Activated CD4-positive, CD25-positive, alpha-beta regulatory T cell (primary cell): ENCODE measurements around the gene DTD1.
A peak's percentile ranks its signal among the peaks of the same experiment; 100 is the strongest.

Experiments
- DNase-seq, 4 experiments: peaks; one replicate each; lab custom pipeline; 2025; lab: John Stamatoyannopoulos, UW

Gene DTD1

DNA sequence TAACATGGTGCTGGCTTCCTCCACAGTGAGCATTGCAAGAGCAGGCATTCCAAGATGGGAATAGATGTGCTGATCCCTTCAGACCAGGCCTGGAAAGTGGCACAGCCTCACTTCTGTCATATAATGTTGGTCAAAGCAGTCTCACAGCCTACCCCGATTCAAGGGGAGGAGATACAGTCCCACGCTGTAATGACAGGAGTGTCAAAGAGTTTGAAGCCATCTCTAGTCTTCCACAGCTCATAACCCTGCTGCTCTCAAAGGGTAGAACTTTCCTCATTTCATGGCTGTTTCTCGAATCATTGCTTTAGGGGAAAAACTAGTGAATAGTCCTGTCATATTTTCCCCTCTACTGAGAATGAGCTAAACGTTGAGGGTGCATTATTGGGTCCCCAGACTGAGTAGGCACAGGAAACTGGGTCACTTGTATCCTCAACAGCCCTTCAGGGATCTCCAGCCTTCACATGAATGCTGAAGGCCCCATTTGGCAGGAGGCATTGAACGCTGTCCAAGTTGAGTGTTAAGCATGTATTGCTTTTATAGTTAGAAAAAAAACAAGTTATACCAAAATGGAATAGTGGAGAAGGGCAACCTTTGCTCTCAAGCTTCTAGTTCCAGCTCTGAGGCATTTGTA is 27.3 kb downstream of the DTD1 start:
- DNase-seq, result no peak

DNA sequence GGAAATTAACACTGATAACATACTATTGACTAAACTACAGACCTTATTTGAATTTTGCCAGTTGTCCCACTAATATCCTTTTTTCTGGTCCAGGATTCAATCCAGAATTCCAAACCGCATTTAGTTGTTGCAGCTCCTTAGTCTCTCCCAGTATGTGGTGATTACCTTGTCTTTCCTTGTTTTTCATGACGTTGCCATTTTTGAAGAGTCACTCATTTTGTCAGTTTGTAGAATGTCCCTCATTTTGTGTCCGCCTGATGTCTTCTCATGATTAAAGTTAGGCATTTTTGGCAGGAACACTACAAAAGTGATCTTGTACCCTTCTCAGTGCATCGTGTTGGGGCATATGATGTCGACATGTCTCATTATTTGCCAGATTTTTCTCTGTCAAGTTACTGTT is 33.1 kb downstream of the DTD1 start:
- no peak for DNase-seq

DNA sequence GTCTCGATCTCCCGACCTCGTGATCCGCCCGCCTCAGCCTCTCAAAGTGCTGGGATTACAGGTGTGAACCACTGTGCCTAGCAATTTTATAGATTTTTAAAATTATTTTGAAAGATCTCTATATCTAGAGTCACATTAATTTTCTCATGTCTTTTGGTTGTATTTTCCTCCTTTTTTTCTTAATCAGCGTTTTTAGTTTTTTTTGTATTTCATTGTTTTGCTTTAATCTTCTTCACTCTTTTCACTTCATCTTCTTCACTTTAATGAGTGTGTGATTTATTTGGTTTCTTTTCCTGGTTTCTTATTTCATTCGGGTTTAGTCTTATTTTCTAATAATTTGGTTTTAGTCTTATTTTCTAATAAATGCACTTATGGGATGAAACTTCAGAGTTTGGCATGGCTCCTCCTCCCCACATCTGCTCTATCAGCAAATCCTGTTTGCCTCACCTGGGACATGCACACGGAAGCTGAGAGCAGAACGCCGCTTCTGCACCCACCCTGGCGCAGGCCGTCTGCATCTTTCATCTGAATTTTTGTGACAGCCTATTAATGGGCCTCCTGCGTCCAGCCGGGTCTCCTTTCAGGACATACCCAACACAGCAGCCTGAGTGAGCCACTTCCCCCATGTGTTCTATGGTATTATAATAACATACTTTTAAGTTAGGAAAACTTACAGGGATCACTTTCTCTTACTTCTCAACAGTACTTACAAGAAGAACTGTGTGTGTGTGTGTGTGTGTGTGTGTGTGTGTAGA is 35.5 kb downstream of the DTD1 start:
- DNase-seq, result no peak

DNA sequence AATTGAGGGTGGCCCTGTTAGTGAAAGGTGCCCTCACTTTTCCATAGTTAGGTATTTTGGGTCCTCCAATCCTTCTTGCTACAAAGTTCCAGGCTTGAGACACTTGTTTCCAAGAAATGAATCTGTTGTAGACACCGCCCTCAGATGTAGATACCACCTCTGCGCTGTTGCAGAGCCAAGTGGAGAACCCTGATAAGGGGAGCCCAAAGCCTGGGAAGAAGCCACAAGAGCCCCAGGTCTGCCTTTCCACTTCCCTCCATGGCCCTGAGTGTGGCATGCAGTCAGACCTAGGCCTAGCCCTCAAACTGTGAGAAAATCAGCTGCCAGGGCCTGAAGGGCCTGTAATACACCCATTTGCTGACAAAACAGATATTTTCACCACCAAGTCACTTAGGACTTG is 37.1 kb downstream of the DTD1 start:
- no peak for DNase-seq

DNA sequence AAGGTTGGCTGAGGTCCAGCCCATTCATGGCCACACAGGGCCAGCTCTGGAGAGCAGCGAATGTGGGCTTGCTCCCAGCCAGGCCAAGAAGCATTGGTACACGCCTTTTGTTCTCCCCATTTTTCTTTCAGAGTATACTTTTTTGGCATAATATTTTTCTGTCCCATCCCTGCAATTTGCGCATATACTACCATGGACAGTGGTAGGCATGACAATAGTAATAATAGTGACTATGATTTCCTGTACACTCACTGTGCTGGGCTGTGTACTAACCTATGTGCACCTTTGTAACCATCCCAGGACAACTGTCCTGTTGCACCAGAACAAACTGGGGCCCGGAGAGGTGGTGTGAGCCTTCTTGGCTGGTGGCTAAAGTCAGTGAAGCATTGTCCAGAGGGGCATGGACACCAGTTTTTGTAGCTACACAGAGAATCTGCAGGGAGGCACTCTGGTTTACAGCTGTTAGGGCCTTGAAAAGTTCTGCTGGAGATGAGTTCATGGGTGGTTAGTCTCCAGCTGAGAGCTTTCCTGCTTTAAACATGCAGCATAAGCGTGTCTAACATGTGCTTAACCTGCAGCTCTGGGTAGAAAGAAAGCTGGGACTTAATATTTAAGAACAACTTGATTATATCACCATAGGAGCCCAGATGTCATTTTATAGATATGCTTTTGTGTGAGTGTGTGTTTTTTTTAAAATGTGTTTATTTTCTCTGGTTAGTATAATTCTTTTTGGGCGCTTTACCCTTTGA is 38.2 kb downstream of the DTD1 start:
- no peak for DNase-seq

DNA sequence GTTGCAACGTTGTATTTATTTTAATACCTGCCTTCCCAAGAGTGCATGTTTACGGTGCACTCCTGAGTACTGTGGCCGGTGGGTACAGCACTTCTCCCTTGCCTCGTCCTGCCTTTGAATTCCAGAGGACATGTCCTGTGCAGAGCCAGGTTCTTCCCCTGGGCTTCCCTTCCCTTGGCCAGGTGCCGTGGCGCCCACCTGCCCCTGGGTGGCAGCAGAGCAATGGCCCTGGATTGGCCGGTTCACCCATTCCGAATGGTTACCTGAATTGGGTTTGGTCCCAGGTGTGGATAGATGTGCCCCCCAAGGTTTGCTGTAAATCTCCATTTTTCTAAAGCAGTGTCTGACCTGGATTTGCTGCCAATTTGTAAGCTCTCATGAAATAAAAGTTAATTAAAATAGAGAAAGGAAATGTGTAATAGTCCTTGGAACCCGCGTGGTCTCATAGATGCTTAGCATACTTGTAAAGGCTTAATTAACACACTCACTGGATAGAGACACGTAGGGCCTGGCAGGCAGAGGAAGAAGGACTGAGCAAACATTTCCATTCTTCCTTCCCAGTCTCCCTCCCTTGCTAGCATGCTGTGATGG is 40.6 kb downstream of the DTD1 start:
- no peak for DNase-seq

DNA sequence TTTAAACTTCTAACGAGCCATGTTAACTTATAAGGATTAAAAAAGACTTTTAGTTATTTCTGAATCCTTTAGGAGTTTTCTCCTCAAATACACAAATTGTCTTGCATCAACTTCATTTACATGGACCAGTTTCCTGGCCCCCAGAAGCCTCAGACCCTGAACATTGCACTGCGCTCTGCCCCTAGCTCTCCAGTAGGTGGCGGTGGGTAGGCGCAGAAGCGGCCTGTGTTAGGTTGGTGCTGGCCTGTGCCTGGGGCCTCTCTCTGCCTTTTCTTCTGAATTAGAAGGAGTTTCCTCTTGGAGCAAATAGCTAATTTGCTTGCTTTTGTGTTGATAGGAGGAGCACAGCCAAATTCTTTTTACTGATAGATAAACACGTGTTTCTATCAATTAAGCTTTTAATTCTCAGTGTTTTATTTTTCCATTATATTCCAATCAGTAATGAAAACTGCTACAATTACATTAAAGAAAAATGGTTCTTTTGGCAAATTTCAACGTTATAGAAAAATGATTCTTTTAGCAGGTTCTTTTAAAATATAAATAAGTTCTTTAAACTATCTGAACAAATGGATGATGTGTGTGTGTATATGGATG is 44.4 kb downstream of the DTD1 start:
- peak in 3 of 4 experiments; percentile 4 to 11 (median 7) for DNase-seq

DNA sequence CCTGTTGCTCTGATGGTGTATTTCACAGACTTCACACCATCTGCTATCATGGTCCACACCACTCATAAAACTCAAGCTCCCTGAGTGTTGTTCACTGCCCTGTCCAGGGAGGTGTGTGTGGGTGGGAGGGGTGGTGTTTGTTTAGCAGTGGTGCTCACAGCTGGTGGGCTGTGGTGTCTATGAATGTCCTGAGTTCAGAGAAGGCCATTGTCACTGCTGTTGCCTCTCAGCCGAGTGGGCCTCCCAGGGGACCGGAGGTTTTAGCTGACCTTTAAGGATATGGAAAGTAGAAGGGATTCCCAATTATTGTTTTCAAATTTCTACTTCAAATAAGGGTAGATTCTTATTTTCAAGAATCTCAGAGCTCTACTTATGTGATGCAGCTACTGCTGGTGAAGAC is 45.6 kb downstream of the DTD1 start:
- no peak for DNase-seq

DNA sequence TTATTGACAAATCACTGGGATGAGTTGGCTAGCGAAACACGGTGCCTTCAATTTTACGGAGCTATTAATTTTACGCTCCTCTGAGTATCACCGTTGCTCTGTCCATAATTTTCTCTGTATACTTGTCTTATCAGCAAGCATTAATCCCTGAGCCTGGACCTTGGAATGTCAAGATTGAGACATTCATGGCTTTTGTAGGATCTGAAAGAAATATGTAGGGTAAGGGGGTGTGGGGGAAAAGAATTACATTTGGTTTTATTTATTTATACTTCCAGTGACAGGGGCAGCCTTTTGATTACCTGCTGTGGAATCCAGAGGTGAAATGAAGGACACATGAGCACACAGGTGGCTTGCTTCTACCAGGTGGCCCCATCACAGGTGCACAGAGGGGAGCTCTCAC is 46.6 kb downstream of the DTD1 start:
- no peak for DNase-seq

DNA sequence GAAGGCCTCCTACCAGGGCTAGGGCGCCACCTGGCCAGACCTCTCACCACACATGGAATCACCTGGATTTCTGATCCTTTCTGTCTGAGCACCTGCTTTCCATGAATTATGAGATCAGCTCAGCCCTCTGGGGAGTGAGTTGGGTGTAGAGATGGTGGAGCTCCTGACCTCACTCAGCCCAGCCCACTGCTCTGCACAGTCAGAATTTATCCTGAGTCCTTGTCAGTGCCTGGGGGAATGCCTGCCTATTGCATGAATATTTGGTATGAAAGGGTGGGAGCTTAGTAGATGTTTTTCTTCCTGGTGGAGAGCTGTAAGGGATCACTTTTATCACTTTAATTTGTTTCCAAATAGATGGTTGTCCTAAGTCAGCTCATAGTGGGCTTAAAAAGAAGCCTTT is 47.5 kb downstream of the DTD1 start:
- no peak for DNase-seq

DNA sequence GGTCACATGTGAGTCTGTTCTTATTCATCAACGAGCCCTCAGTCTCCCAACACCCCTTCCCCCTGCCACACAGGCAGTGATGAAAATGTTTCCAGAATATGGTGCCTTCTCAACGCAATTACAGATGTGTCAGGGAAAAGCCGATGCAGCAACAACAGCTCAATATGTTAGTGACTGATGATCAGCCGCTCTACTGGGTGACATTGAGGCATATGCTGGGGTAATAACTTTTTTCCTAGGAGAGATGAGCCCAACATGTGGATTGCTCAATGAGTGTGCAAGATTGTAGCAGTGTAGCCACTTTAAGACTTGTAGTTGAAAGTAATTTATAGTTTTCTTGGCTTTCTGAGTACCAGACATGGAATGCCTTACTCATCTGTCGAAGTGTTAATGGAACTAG is 49.4 kb downstream of the DTD1 start:
- no peak for DNase-seq

DNA sequence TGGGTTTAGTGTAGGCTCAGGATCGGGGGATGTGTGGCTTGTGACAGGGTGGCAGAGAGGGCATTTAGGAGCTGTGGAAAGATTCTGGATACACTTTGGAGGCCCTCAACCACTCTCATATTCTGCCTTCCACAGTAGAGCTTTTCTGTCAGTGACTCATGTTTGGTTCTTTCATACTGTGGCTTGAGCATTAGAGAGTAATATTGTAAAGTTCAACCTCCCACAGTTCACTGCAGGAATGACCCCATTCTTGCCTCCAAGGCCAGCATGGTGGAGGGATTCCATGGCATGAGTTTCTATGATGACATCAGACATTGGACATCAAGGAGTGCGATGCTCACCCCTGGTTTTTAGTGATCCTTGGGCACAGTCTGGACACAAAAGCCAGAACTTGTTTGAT is 50.9 kb downstream of the DTD1 start:
- DNase-seq, result no peak

DNA sequence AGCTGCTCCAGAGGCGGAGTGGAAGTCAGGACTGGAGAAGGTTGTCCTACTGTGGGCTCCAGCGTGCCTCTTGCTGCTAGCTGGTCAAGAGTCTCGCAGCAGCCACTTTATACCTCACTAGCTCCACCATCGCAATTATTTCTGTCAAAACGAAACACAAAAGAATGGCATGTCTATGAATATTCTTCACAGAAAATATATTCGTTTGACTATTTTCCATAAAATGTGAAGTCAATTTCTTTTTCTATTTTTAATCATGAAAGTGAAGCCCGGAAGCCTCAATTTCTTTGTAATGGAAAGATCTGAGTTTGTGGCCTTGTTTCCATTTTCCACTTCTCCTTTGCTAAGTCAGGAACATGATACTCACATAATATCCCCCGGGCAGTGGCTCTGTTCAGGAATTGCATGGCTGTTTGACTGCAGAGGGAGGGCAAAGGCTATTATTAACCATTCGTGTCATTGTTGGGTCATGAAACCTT is 51.7 kb downstream of the DTD1 start:
- no peak for DNase-seq

DNA sequence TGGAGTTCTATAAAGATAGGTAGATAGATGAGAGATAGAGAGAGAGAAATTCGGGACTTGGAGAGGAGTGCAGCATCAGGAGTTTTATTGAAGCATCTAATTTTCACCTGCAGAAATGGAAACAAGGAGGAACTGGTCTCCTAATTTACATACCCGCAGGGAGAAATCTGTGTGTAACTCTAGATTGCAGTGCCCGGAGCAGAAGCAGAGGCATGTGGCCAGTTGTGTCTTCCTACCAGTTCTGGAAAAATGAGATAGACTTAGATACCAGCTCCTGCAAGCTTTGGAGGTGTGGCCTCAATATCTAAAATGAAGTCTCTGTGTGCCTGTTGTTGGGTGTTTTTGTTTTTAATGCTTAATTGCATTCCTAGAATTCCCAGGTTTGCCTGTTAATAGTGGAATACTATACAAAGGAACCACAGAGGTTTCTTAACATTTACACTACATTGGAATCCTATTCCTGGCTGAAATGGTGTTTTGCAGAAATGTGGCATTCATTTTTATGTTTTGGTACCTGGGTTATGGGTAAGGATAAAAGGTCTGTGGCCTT is 57.4 kb downstream of the DTD1 start:
- DNase-seq, result no peak

DNA sequence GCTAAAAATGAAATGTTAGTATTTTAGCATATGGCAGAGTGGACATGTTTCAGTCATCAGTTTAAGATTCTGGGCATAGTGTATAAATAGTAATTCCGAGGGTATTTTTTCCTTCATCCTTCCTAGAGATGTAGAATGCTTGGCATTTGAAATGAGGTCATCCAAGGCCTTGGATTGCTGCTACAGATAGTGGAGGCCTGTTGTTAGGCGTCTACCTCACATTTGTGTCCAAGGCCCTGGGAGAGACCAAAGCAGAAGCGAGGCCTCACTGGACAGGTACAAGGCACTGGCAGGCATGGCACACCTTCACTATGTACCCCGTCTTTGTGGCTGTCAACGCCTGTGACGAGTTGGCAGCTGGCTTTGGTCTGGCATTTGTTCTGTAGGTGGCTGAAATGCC is 58.0 kb downstream of the DTD1 start:
- DNase-seq, result no peak

DNA sequence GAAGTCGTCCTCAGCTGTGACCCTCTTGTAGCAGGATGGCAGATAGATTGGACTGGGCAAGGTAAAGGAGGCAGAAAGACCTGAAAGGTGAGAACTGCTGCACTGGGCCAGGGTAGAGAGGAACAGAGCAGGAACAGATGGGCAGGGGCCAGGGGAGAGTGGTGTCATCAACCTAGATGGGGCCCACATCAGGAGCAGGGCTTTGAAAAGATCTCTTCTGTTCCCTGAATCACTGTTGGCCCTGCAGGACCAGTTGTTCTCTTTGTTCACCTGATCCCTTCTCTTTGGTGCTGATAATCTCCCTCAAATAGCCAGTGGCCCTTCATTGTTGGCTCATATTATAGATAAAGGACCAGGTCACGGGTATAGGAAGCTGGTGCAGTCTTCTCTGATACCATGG is 59.9 kb downstream of the DTD1 start:
- no peak for DNase-seq

DNA sequence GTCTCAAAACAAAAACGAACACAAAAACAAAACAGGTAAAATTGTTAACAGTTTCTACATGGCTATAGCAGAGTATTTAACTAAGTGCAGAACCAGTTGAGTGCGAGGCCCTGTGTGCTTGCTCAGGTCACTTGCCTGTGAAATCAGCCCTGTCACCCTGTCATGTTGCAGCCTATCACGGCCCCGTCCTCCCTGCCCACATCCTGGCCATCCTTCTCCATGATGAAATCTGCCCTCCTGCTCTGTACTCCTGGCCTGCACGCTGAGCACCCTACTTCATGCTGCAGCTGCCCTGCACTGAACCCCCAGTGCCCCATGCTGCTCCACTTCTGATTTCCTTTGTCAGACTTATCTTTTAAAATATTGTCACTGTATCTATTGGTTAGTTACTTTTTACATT is 62.4 kb downstream of the DTD1 start:
- no peak for DNase-seq

DNA sequence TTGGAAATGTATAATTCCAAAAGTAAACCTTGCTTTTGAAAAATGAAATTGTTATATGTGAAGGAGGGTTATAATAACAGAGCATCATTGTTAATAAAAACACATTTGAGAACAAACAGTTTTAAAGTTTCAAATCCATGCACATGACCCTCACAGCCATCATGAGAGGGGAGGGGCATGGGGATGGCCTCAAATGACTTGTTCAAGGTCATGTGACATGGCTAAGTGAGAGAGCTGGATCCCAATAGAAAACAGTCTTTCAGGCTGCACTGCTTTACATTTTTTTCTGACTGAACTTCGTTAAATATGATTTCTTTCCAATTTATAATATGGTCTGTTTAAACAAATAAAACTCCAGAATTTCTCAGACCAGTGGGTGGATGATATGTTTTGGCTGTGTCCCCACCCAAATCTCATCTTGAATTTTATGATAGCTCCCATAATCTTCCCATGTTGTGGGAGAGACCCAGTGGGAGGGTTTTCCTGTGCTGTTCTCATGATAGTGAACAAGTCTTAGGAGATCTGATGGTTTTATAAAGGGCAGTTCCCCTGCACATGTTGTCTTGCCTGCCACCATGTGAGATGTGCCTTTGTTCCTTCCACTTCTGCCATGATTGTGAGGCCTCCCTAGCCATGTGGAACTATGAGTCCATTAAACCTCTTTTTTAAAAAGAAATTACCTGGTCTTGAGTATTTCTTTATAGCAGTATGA is 66.0 kb downstream of the DTD1 start:
- DNase-seq, result no peak

DNA sequence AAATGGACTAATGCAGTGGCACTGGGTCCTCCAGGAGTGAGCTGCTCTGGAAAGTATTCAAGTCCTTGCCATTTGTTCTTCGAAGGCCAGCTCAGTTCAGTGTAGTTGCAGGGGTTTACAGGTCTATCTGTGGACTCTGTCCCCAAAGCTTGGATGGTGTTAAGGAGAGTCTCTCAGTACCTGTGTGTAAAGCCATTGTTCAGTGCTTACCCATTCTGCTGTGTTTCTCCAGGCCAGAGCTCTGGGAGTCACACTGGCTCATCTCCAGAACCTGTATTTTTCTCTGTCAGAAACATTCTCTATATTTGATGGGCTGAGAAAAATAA is 66.6 kb downstream of the DTD1 start:
- DNase-seq, result no peak

DNA sequence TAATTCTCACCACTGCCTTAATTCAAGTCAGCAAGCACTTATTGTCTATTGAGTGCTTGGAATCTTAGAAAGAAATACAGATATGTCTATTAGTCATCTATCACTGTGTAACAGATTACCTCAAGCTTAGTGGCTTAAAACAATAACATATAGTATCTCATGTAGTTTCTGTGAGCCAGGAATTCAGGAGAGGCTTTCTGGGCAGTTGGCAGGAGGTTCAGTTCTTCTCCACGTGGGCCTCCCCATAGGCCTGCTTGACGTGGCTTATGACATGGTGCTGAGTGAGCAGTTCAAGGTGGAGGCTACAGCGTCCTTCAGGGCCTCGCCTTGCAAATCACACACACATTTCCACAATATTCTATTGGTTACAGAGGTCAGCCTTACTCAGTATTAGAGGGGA is 69.7 kb downstream of the DTD1 start:
- DNase-seq, result no peak

DNA sequence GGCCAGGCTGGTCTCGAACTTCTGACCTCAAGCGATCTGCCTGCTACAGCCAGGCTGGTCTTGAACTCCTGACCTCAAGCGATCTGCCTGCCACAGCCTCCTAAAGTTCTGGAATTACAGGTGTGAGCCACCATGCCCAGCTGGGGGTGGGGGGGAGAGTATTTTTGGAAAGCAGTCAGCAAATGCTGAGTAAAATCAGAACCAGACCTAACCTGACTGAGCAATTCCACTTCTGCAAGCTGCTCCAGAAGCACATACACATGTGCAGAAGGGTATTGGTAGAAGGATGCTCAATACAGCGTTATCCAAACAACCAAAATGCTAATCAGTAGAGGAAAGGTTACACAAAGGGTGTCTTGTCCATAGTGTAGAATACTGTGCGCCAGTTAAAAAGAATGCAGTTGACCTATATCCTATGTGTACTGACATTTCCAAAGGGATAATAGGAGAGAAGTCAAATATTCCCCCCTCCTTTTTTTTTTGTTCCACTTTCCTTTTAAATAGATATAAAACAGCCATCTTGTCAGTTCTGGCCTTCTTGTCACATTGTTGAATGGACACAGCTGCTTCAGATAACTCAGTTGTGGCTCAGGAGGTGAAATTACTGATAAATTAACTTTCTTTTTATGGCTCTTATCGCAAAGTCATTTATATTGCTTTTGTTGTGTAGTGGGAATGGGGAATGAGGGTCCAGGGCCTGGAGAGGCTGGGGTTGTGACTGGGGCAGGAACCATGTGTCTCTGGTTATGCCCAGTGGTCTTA is 74.6 kb downstream of the DTD1 start:
- no peak for DNase-seq
